CD4-positive, alpha-beta memory T cell (primary cell): ENCODE measurements around the gene NUP62. TPM values are rescaled to one million over a fixed set of nuclear protein-coding genes. Genes with fewer than 3 reads are reported as not detected.
"Not testable (repeated sequence)": the region's sequence is repeated elsewhere in the genome, so short reads cannot be mapped to it uniquely, and the experiment has no call there.

Experiments used
- CTCF ChIA-PET: fragments of 350-600 bp; sonication (Branson Sonifier 250); formaldehyde crosslinking; loops from one replicate; lab custom pipeline; 2021; ENCODE audit warnings: inconsistent platforms; ENCODE audit not compliant: partially characterized antibody; lab: Charles Lee
- POLR2A ChIA-PET: fragments of 350-600 bp; sonication (Branson Sonifier 250); formaldehyde crosslinking; loops from one replicate; lab custom pipeline; 2021; ENCODE audit not compliant: partially characterized antibody; lab: Charles Lee
- DNase-seq, 5 donors: peaks; one replicate each; pipeline versions ENCODE4 v3.0.0 to v3.0.0-alpha.2; 2020 to 2022; ENCODE audit warnings: mixed read lengths in 1 of 5
- H3K27ac ChIP-seq: one replicate; pipeline ENCODE4 v1.7.0; 2013; ENCODE audit warnings: low read depth, low read length
- H3K27me3 ChIP-seq: 2 replicates; pipeline ENCODE4 v1.7.0; 2013; ENCODE audit warnings: mild to moderate bottlenecking, low read length, moderate library complexity; ENCODE audit not compliant: insufficient read depth
- H3K36me3 ChIP-seq: 2 replicates; pipeline ENCODE4 v1.7.0; 2013; ENCODE audit warnings: mild to moderate bottlenecking, low read length, moderate library complexity; ENCODE audit not compliant: insufficient read depth
- H3K4me1 ChIP-seq: 2 replicates; pipeline ENCODE4 v1.7.0; 2013; ENCODE audit warnings: mild to moderate bottlenecking, low read length, moderate library complexity; ENCODE audit not compliant: insufficient read depth
- H3K4me3 ChIP-seq, 2 donors: one replicate each; pipeline ENCODE4 v1.7.0; 2013; ENCODE audit warnings: low read length in 2 of 2, mild to moderate bottlenecking in 1 of 2
- H3K9me3 ChIP-seq, 2 donors: one replicate each; pipeline ENCODE4 v1.7.0; 2013; ENCODE audit warnings: low read length in 2 of 2, control low read depth in 1 of 2; ENCODE audit not compliant: control insufficient read depth in 1 of 2
- H3K27ac Mint-ChIP-seq, 7 donors: one replicate each; pipeline ENCODE4 v1.8.0; 2020 to 2021; ENCODE audit warnings: mixed read lengths in 7 of 7, mild to moderate bottlenecking in 6 of 7, inconsistent platforms in 3 of 7, moderate library complexity in 3 of 7
- H3K27me3 Mint-ChIP-seq, 2 donors: one replicate each; pipeline ENCODE4 v1.8.0; 2020 to 2021; ENCODE audit warnings: mixed read lengths in 2 of 2
- H3K36me3 Mint-ChIP-seq, 2 donors: one replicate each; pipeline ENCODE4 v1.8.0; 2020 to 2021; ENCODE audit warnings: mixed read lengths in 2 of 2, inconsistent platforms in 1 of 2, mild to moderate bottlenecking in 1 of 2
- H3K4me1 Mint-ChIP-seq, 4 donors: one replicate each; pipeline ENCODE4 v1.8.0; 2020 to 2021; ENCODE audit warnings: mixed read lengths in 4 of 4, mild to moderate bottlenecking in 1 of 4
- H3K4me3 Mint-ChIP-seq, 8 donors: one replicate each; pipeline ENCODE4 v1.8.0; 2020 to 2021; ENCODE audit warnings: mixed read lengths in 8 of 8, mild to moderate bottlenecking in 7 of 8, moderate library complexity in 6 of 8, inconsistent platforms in 3 of 8
- H3K9me3 Mint-ChIP-seq, 8 donors: one replicate each; pipeline ENCODE4 v1.8.0; 2020 to 2021; ENCODE audit warnings: mixed read lengths in 8 of 8, mild to moderate bottlenecking in 5 of 8, inconsistent platforms in 3 of 8, moderate library complexity in 1 of 8
- intact Hi-C: fragments of 100-400 bp; cut with micrococcal nuclease; formaldehyde crosslinking; loops from one replicate; pipeline ENCODE4 v1.15.1; 2023
- polyA plus RNA-seq, 2 donors: library from polyadenylated mRNA; unstranded; fragments of 300-500 nt; fragmentation: Illumina TruSeq; gene quantifications; one replicate each; pipeline ENCODE4 v1.2.3, GENCODE V29; 2021
- total RNA-seq, 2 experiments: library from RNA; stranded (reverse); gene quantifications; one replicate each; pipeline ENCODE4 v1.2.3, GENCODE V29; 2021

Gene NUP62
- total and polyA plus RNA-seq, 4 experiments from 2014 or later = 43.3 to 71.0 (median 66.7) TPM

- ChIA-PET CTCF (interaction anchor here (1.0 to 3.1 kb wide), 2 partner anchors 11 to 56 kb away, joined by 3 to 15 read pairs; no protein-coding TSS in a partner anchor), POLR2A (interaction anchor here (1.7 to 4.6 kb wide), 5 partner anchors 9 to 118 kb away, joined by 4 to 47 read pairs (median 14); partner anchors contain the start of genes AKT1S1, IL4I1 and TBC1D17)
- Mint-ChIP-seq H3K27ac (peak overlapping the region; percentile 52 to 98 (median 95)), H3K36me3 (peaks cover 25 to 36% of the 10 kb centered on the region in 2 donors), H3K27me3 (no peaks in the 10 kb centered on the region), H3K4me1 (peaks cover 34 to 69% (median 51%) of the 10 kb centered on the region in 4 donors), H3K9me3 (peaks cover 0 to 7% (median 0%) of the 10 kb centered on the region in 8 donors), H3K4me3 (peak overlapping the region; percentile 97 to 99 (median 98))
- DNase-seq = no peak
- peak overlapping the region; percentile 96 for H3K27ac ChIP-seq
- intact Hi-C loops = loop anchor here (2.0 kb wide), 4 partner anchors 31 to 877 kb away; partner anchors contain the start of genes IL4I1, MED25 and PTOV1
- no peaks in the 10 kb centered on the region for H3K9me3 ChIP-seq
- H3K4me1 ChIP-seq = peaks cover 55% of the 10 kb centered on the region
- no peaks in the 10 kb centered on the region for H3K27me3 ChIP-seq
- H3K36me3 ChIP-seq = peaks cover 34% of the 10 kb centered on the region
- H3K4me3 ChIP-seq = no peak overlapping the region
Measured at GRCh38 chr19:49927526-49928264, 1.6 kb downstream of the NUP62 start.

DNA sequence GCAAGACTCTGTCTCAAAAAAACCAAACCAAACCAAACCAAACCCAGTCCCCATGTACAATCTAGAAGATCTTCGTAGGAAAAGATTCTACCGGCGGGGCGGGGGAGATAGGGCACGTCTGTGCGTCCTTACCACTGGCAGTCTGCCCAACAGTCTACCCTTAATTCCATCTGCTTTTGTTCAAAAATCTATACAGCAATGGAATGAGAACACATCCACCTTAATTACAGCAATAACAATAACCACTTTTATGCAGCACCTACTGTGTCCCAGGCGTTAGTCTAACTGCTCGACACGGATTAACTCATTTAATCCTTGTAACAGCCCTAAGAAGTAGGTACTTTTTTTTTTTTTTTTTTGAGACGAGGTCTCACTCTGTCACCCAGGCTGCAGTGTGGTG, 2.8 kb downstream of the NUP62 start:
- H3K27me3 ChIP-seq = no peaks in the 10 kb centered on the region
- peaks cover 32 to 71% (median 49%) of the 10 kb centered on the region in 4 donors for H3K4me1 Mint-ChIP-seq
- H3K9me3 ChIP-seq = no peaks in the 10 kb centered on the region
- H3K4me1 ChIP-seq = peaks cover 50% of the 10 kb centered on the region
- ChIA-PET CTCF (no interaction called here), POLR2A (no interaction called here)
- no peak overlapping the region for H3K4me3 ChIP-seq
- peak overlapping the region in 2 of 8 donors; percentile 10 to 38 for H3K4me3 Mint-ChIP-seq
- peak overlapping the region in 2 of 7 donors; percentile 48 to 59 for H3K27ac Mint-ChIP-seq
- no peaks in the 10 kb centered on the region for H3K27me3 Mint-ChIP-seq
- H3K36me3 Mint-ChIP-seq = peaks cover 18 to 43% of the 10 kb centered on the region in 2 donors
- no peak overlapping the region for H3K27ac ChIP-seq
- peaks cover 34% of the 10 kb centered on the region for H3K36me3 ChIP-seq
- no peak for DNase-seq
- intact Hi-C loops = no loop called here
- H3K9me3 Mint-ChIP-seq = peaks cover 0 to 7% (median 0%) of the 10 kb centered on the region in 8 donors

GRCh38 chr19:49925486-49925885, 3.8 kb downstream of the NUP62 start:
- intact Hi-C loops = no loop called here
- H3K4me1 ChIP-seq = peaks cover 45% of the 10 kb centered on the region
- H3K4me3 ChIP-seq = no peak overlapping the region
- Mint-ChIP-seq H3K36me3 (peaks cover 24 to 50% of the 10 kb centered on the region in 2 donors), H3K4me1 (peaks cover 30 to 72% (median 49%) of the 10 kb centered on the region in 4 donors), H3K9me3 (peaks cover 0 to 7% (median 0%) of the 10 kb centered on the region in 8 donors), H3K27ac (no peak overlapping the region), H3K27me3 (no peaks in the 10 kb centered on the region), H3K4me3 (peak overlapping the region in 2 of 8 donors; percentile 4 to 26)
- peaks cover 38% of the 10 kb centered on the region for H3K36me3 ChIP-seq
- no peaks in the 10 kb centered on the region for H3K9me3 ChIP-seq
- no peak for DNase-seq
- H3K27ac ChIP-seq = no peak overlapping the region
- POLR2A ChIA-PET = no interaction called here
- CTCF ChIA-PET = interaction anchor here (0.7 kb wide), 1 partner anchor 15 kb away, joined by 3 read pairs; no protein-coding TSS in a partner anchor
- no peaks in the 10 kb centered on the region for H3K27me3 ChIP-seq

DNA sequence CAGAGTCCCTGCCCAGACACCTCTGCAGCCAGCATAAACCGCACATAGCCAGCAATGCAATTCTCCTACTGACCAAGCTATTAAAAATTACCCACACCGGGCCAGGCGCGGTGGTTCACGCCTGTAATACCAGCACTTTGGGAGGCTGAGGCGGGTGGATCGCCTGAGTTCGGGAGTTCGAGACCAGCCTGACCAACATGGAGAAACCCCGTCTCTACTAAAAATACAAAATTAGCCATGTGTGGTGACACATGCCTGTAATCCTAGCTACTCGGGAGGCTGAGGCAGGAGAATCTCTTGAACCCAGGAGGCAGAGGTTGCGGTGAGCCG, 4.5 kb downstream of the NUP62 start:
- H3K4me3 Mint-ChIP-seq, H3K9me3 ChIP-seq, H3K27ac Mint-ChIP-seq, H3K4me3 ChIP-seq, H3K27ac ChIP-seq, DNase-seq, H3K27me3 Mint-ChIP-seq, intact Hi-C loops, H3K27me3 ChIP-seq, H3K9me3 Mint-ChIP-seq: not testable (repeated sequence)
- CTCF ChIA-PET = interaction anchor here (1.1 to 1.4 kb wide), 2 partner anchors 13 to 34 kb away, joined by 3 to 5 read pairs; no protein-coding TSS in a partner anchor
- Mint-ChIP-seq H3K4me1 (peaks cover 28 to 72% (median 47%) of the 10 kb centered on the region in 4 donors), H3K36me3 (peaks cover 26 to 54% of the 10 kb centered on the region in 2 donors)
- Histone ChIP-seq H3K4me1 (peaks cover 38% of the 10 kb centered on the region), H3K36me3 (peaks cover 41% of the 10 kb centered on the region)
- POLR2A ChIA-PET = interaction anchor here (0.9 kb wide), 1 partner anchor 11 kb away, joined by 3 read pairs; no protein-coding TSS in a partner anchor

- H3K27me3 ChIP-seq = no peaks in the 10 kb centered on the region
- intact Hi-C loops = no loop called here
- Mint-ChIP-seq H3K27me3 (no peaks in the 10 kb centered on the region), H3K9me3 (peaks cover 0 to 1% (median 0%) of the 10 kb centered on the region in 8 donors), H3K4me1 (peaks cover 26 to 74% (median 46%) of the 10 kb centered on the region in 4 donors), H3K27ac (peak overlapping the region in 1 of 7 donors; percentile 41), H3K4me3 (no peak overlapping the region), H3K36me3 (peaks cover 26 to 54% of the 10 kb centered on the region in 2 donors)
- H3K4me3 ChIP-seq = no peak overlapping the region
- CTCF ChIA-PET = interaction anchor here (1.1 to 1.4 kb wide), 2 partner anchors 13 to 34 kb away, joined by 3 to 5 read pairs; no protein-coding TSS in a partner anchor
- POLR2A ChIA-PET = interaction anchor here (0.9 kb wide), 1 partner anchor 10 kb away, joined by 3 read pairs; no protein-coding TSS in a partner anchor
- no peak for DNase-seq
- no peaks in the 10 kb centered on the region for H3K9me3 ChIP-seq
- no peak overlapping the region for H3K27ac ChIP-seq
- H3K36me3 ChIP-seq = peaks cover 41% of the 10 kb centered on the region
- peaks cover 37% of the 10 kb centered on the region for H3K4me1 ChIP-seq
Measured at GRCh38 chr19:49924004-49924880, 5.1 kb downstream of the NUP62 start.

GRCh38 chr19:49923055-49924003, 6.0 kb downstream of the NUP62 start:
- intact Hi-C loops = no loop called here
- H3K4me1 ChIP-seq = peaks cover 33% of the 10 kb centered on the region
- Mint-ChIP-seq H3K27ac (peak overlapping the region in 5 of 7 donors; percentile 8 to 70 (median 42)), H3K9me3 (no peaks in the 10 kb centered on the region), H3K36me3 (peaks cover 25 to 48% of the 10 kb centered on the region in 2 donors), H3K27me3 (no peaks in the 10 kb centered on the region), H3K4me1 (peaks cover 22 to 70% (median 41%) of the 10 kb centered on the region in 4 donors), H3K4me3 (no peak overlapping the region)
- H3K9me3 ChIP-seq = no peaks in the 10 kb centered on the region
- peaks cover 41% of the 10 kb centered on the region for H3K36me3 ChIP-seq
- no peak overlapping the region for H3K27ac ChIP-seq
- ChIA-PET CTCF (no interaction called here), POLR2A (no interaction called here)
- H3K27me3 ChIP-seq = no peaks in the 10 kb centered on the region
- no peak for DNase-seq
- H3K4me3 ChIP-seq = no peak overlapping the region
